Stimulated activated CD8-positive, alpha-beta memory T cell treated with anti-CD3 and anti-CD28 coated beads, Interleukin-15, amount 100 ng/mL, for 1 hour (primary cell): ENCODE results near the gene ADGRG3.
"Not testable (repeated sequence)": the region's sequence is repeated elsewhere in the genome, so short reads cannot be mapped to it uniquely, and the experiment has no call there.

Experiments
- DNase-seq: peaks from one replicate; pipeline ENCODE4 v3.0.0-alpha.2; 2020; ENCODE audit warnings: low read depth

Gene ADGRG3

DNA sequence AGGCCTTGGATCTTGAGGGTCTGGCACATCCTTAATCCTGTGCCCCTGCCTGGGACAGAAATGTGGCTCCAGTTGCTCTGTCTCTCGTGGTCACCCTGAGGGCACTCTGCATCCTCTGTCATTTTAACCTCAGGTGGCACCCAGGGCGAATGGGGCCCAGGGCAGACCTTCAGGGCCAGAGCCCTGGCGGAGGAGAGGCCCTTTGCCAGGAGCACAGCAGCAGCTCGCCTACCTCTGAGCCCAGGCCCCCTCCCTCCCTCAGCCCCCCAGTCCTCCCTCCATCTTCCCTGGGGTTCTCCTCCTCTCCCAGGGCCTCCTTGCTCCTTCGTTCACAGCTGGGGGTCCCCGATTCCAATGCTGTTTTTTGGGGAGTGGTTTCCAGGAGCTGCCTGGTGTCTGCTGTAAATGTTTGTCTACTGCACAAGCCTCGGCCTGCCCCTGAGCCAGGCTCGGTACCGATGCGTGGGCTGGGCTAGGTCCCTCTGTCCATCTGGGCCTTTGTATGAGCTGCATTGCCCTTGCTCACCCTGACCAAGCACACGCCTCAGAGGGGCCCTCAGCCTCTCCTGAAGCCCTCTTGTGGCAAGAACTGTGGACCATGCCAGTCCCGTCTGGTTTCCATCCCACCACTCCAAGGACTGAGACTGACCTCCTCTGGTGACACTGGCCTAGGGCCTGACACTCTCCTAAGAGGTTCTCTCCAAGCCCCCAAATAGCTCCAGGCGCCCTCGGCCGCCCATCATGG is 4.0 kb upstream of the ADGRG3 start:
- no peak for DNase-seq

DNA sequence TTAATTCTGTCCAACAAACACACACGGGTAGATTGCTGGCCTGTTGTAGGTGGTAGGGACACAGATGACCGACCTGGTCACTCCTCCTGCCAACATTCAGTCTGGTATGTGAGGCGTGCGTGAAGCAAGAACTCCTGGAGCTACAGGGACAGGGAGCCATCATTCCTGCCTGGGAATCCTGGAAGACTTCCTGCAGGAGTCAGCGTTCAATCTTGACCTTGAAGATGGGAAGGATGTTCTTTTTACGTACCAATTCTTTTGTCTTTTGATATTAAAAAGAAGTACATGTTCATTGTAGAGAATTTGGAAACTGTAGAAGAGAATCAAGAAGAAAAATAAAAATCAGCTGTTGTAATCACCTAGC is 3.5 kb upstream of the ADGRG3 start:
- DNase-seq: no peak

DNA sequence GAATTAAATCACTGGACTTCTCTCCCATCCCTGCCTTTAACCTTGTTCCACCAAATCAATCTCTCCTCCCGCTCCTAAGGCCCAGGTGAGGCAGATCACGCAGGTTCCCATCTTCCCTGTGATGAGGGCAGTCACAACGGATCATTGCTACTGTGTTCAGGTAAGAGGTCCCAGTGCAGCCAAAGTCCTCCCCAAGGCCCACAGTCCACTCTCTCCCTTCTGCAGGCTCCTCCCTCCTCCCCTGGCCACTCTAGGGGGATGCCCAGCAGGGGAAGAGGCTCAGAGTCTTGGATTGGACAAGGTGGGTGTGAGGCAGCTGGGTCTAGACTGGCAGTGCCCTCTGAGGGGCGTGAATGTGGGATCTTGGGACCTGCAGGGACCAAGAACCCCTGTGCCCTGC is 2.6 kb upstream of the ADGRG3 start:
- DNase-seq: no peak

DNA sequence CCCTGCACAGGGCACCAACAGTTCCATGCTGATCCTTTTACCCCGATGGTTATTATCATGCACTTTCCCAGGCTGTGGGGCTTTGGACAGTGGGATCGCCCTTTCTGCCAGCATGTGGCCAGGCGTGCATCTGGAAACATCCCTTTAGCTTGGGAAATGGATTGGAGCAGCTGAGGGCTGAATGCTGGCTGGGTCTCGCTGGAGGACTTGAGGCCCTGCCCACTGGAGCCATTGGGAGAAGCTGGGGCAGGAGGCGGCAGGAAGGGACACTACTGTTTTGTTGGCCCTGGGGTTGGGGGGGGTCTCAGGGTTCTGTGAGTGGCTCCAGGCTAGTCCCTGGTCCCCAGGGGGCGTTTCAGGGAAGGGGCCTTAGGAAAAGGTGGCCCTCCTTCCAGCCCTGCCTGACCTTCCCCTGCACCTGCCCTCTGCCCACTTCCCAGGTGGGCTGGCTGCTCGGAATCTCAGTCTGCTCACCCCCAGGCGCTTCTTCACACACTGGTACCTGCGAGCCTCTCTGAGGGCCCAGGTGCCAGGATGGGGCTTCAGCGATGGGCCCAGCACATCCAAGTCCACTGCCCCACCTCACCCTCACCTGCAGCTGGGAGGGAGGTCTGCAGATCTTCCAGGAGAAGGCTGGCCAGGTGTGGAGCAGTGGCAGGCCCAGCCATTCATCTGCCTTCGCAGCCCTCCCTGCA is 1.6 kb upstream of the ADGRG3 start:
- DNase-seq: no peak

DNA sequence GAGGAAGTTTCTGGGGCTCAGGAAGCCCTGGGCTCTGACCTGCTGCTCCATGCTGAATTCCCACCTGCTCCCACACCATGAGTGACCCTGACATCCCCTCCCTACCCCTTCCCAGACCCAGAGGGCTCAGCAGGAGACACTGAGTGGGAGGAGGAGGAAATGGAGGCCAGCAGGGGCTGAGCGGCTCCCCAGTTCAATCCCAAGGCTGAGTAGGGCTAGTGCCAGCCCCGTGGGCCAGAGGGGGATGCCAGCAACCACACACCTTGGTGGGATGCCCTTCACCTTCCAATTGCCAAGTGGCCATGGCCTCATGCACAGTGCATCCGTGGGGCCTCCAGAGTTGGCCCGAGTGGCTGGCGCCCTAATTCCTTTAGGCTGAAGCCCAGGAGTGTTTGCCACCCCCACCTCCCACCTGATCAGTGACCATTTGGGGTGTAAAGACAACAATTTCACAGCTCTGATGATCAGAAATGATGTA is 1.0 kb upstream of the ADGRG3 start:
- no peak for DNase-seq

DNA sequence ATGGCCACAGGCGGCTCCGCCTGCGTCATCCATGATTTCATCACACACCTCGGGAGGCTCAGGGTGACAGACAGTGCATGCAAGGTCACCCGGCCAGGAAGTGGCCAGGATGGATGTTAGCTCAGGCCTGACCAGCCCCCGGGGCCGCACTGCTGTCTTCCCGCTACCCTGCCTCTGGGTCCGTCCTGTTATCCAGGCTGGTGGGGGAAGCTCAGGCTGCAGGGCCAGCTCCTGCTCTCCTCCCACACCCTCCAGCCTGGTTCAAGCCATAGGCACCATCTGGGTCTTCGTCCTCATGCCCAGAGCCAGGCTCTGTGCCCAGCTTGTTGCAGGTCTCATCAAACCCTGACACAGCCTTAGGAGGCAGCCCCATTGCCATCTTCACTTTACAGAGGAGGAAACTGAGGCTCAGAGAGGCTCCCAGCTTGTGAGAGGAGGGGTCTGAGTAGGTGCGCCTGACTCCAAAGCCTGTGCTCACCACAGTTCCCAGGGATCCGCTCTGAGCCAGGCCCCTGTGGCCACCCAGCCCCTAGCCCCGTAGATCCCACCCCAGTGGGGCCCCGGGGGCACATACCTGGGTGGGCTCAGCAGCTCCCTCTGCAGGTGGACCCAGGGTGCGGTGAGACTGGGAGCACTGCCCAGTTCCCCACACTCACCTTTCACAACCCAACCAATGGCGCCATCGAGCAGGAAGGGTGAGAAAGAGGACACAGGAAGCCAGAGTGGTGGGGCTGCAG is 412 bp upstream of the ADGRG3 start:
- no peak for DNase-seq

DNA sequence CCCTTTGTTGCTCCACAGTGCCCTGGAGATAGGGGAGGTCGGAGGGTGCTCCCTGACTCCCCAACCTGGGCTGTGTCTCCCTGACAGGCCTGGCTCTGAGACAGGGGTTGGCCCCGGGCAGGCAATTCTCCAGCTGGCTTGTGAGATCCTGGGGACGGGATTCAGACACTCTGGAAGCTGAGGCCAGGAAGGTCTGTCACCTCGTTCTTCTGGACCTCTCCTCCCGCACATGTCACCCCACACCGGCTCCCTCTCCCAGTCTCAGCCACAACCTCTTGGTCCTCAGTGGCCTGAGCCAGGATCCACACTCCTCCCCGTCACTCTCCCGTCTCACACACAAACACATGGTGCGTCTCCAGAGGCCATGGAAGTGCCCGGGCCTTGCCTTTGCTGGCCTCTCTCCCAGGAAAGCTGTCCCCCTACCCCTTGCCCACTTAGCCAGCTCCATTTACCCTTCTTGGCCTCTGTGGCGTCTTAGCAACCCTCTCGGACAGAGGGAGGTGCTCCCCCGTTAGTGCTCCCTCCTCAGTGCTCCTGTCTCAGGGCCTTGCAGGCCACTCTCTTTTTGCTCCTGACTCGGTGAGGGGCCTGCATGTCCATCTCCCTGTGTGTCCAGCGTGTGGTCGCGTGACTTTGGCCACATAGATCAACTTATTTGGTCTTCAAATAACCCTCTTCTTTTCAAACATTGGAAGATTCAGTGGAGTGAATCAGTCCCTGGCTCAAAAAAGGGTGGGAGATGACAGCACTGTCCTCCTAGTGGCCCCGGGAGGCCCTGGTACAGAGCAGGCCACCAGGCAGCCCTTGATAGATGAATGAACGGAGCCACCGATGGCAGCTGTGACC is 747 bp downstream of the ADGRG3 start:
- no peak for DNase-seq

DNA sequence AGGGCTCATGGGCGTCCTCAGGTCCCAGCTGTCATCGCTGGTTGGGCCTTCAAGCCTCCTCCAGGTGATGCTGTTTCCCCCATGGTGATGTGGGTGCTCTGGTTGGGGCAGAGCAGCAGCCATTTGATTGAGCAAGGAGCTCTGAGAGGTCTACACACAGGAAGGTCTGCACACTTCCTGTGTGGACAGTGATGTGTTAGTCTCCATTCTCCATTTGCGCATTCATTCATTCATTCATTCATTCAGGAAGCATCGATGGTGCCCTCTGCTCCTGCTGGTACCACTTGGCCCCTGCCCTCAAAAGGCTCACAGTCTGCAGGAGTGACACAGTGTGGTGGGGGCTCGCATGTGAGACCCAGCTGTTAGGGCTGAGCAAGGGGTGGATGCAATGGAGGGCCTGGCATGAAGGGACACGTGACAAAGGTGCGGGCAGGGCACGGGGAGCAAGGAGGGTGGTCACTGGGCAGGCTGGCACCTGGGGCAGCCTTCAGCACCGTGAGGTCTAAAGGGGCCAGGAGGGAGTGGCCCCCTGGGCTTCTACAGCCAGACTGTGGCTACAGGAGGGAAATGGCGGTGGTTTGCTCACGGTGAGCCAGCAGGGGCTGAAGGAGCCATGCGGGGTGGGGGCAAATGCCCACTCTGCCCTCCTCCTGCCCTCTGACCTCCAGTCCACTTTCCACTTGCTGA is 1.5 kb downstream of the ADGRG3 start:
- DNase-seq: no peak

DNA sequence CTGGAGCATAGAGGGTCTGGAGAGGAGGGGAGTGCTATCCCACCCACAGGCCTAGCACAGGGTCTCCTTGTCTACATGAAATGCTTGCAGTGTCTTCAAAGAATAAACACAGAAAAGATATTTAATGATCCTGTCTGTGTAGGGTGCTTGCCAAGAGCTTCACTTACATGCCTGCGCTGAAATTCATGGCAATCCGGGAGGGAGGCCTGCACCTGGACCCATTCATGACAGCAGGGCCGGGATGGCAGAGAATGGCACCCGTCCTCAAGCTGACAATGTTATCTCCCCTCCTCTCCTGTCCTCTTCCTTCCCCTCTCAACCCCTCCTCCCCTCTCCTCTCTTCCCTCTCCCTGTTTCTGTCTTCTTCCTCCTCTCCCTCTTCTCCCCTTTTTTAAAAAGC is 2.1 kb downstream of the ADGRG3 start:
- DNase-seq: no peak

DNA sequence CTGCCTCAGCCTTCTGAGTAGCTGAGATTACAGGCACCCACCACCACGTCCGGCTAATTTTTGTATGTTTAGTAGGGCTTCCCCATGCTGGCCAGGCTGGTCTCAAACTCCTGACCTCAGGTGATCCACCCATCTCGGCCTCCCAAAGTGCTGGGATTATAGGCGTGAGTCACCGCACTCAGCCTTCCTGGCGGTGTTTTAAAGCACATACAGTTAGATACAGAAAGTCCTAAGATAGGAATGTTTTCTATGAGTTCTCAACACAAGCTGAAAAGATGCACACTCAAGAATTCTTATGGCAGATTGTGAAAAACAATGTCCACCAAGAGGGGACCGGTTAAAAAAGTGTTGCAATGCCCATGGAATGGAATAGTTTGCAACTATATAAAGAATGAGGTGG is 3.3 kb downstream of the ADGRG3 start:
- not testable (repeated sequence) for DNase-seq

DNA sequence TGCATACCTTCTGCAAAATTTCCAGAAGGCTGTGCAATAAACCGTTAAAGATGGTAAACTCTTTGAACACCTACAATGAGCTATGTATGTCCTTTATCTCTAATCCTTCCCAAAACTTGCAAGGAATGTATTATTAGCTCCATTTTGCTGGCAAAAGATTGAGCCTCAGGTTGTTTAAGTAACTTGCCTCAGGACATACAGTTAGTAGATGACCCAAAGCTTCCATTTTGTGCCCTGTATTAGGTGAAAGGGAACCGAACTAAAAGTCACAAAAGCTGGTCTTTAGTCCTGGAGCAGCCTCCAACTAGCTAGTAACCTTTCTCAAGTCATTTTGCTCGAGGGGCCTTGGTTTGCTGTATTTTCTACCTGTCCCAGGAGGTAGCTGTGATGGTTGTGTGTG is 4.3 kb downstream of the ADGRG3 start:
- no peak for DNase-seq

DNA sequence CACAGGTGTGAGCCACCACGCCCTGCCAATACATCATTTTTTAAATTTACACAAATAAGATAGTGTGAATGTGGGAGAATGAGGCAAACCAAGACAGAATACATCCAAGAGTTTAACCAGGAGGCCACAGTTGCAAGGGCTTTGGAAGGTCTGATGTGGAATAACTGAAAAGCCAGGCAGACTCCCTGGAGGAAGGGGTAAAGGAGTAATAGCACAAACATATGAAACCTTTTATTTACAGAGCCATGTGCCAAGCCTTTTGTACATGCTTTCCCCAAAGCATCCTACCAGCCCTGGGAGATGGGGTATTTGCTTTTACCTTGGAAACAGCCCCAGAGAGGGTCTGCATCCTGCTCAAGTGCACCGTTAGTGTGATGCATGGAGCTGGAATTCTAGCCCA is 4.7 kb downstream of the ADGRG3 start:
- no peak for DNase-seq

DNA sequence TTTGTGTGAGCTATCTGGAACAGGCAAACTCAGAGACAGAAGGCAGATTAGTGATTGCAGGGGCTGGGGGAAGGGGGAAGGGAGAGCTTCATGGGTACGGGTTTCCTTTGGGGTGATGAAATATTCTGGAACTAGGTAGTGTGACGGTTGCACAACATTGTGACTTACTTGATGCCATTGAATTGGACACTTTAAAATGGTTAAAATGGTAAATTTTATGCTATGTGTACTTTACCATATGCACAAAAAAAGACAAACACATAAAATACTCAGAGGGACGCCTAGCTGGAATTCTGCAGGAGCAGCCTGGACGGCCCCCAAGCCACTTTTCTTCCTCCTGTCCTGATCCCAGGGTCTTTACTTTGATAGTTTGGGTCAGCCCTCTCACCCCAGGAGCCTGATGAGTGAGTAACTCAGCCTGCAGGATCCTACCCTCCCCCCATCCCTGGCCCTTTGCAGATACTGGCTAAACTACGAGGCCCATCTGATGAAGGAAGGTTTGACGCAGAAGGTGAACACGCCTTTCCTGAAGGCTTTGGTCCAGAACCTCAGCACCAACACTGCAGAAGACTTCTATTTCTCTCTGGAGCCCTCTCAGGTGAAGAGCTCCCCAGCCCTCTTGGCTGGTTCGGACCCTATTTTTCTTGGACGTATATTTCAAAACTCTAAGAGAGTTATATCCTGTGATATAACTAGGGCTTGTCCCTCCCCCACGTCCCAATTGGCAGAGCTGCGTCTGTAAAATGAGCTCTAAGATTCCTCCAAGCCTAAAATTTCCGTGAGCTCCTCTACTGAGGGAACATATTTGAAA is 7.8 kb downstream of the ADGRG3 start:
- no peak for DNase-seq

DNA sequence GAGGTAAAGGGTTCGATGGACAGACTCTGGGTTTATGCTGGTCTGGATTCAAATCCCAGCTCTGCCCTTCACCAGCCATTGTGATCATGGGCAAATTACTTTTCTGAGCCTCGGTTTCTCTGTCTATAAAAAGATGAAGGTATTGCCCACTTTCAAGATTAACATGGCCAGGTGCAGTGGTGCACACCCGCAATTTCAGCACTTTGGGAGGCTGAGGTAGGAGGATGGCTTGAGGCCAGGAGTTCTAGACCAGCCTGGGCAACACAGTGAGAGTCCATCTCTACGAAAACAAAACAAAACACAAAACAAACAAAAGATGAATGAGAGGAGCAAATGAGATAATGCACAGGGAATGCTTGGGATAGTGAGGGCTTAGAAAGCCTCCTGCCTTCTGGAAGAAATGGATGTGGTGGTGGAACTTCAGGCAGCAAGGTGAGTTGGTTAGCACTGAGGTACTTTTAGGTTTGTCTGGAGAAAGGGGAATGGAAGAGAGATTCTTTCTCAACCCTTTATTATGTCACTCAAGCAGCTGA is 8.5 kb downstream of the ADGRG3 start:
- DNase-seq: no peak

DNA sequence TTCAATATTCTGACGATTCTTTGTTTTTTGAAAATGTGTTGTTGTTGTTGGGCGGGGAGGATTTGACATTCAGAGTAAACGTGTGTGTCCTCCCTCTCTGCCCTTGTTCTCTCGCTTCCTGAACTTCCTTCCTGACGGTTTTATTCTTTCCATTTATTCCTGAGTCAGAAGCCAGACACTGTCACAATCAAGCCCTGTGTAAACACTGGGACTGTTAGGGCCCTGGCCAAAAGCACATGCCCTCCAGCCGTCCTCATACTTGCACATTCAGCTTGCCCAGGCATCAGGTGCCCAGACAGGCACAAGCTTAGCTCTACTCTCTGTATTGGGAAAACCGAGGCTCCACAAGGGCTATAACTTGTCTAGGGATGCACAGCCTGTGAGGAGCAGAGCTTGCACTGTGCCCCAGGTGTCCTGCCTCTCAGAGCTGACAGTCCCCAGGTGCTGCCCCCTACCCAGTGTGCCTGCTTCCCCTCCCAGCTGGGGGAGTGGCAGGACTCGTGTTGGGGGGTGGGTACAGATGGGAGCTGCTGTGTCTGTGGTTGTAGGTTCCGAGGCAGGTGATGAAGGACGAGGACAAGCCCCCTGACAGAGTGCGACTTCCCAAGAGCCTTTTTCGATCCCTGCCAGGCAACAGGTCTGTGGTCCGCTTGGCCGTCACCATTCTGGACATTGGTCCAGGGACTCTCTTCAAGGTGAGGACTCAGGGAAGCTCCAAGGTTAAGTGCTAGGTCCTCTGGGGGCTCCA is 9.7 kb downstream of the ADGRG3 start:
- no peak for DNase-seq

DNA sequence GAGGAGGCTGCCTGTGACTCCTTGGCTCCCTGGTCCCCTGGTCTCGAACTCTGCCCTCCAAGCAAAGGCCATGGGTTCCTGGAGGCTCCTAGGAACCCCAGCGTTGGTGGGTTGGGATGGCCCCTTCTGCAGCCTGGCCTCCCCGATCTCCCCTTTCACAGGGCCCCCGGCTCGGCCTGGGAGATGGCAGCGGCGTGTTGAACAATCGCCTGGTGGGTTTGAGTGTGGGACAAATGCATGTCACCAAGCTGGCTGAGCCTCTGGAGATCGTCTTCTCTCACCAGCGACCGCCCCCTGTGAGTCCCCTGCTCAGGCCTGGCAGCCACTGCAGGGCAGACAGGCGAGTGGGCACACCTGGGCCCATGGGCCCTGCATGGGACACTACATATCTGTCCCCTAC is 10.9 kb downstream of the ADGRG3 start:
- DNase-seq: no peak

DNA sequence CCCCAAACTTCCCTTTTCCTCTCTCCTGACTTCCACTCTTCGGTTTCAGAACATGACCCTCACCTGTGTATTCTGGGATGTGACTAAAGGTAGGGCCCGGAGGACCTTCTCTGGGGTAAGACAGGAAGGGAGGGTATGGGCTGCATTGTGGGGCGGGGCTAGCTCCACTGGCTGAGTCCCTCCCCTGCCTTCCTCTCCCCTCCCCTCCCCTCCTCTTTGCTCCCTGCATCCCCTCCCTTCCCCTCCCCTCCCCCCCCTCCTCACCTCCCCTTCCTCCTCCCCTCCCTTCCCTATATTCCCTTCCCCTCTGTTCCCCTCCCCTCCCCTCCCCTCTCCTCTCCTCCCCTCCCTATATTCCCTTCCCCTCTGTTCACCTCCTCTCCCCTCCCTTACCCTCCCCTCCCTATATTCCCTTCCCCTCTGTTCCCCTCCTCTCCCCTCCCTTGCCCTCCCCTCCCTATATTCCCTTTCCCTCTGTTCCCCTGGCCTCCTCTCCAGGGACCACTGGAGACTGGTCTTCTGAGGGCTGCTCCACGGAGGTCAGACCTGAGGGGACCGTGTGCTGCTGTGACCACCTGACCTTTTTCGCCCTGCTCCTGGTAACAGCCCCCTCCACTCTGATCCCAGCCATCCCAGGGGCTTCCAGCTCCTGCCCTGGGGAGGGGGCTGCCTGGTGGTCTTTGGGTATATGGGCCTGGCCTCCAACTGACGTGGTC is 11.8 kb downstream of the ADGRG3 start:
- DNase-seq: no peak

DNA sequence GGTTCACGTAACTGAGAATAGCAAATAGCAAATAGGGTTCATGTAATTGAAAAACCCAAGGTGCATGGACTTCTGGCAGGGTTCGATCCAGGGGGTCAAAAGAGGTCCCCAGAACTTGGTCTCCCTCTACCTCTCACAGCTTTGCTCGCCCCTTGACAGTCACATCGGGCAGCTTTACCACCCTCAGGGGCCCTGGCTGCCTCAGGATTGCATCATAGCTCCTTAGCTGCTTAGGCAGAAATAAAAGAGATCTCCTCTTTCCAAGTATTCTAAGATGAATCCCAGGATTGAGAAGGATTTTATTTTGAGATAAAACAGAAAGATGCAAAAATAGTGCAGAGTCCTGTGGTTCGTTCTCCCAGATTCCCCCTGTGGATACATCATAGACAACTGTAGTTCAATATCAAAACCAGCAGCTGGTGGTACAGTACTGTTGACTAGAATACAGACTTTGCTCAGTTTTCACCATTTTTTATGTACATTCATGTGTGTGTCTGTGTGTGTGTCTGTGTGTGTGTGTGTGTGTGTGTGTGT is 12.8 kb downstream of the ADGRG3 start:
- DNase-seq: no peak
